HG03060 (cell line): Measurements from ENCODE around the gene AUNIP.

ENCODE experiments used
- ATAC-seq: cut with Tn5 transposase; IDR thresholded peaks from one replicate; pipeline ENCODE4 v1.9.1; 2021; ENCODE audit warnings: low read depth, moderate number of reproducible peaks; ENCODE audit not compliant: unreplicated experiment

The AUNIP gene

GRCh38 chr1:25797939-25798338 is 61.3 kb downstream of the AUNIP start:
- ATAC-seq: no peak

GRCh38 chr1:25796811-25797458 is 62.3 kb downstream of the AUNIP start:
- no peak for ATAC-seq

- no peak for ATAC-seq
These were observed 63.1 kb downstream of the AUNIP start for GRCh38 chr1:25795946-25796810.

GRCh38 chr1:25795211-25795610 is 64.0 kb downstream of the AUNIP start:
- no peak for ATAC-seq

- ATAC-seq: no peak
These were observed 64.9 kb downstream of the AUNIP start for GRCh38 chr1:25794325-25794724.

GRCh38 chr1:25793585-25794170 is 65.6 kb downstream of the AUNIP start:
- no peak for ATAC-seq

GRCh38 chr1:25792115-25792514 is 67.1 kb downstream of the AUNIP start:
- ATAC-seq: no peak

- ATAC-seq: no peak
These were observed 68.8 kb downstream of the AUNIP start for GRCh38 chr1:25790472-25790871.

- no peak for ATAC-seq
These were observed 71.5 kb downstream of the AUNIP start for GRCh38 chr1:25787760-25788166.

GRCh38 chr1:25786887-25787759 is 72.1 kb downstream of the AUNIP start:
- ATAC-seq: no peak

GRCh38 chr1:25785333-25786067 is 73.8 kb downstream of the AUNIP start:
- no peak for ATAC-seq

- no peak for ATAC-seq
These were observed 74.6 kb downstream of the AUNIP start for GRCh38 chr1:25784575-25785051.
